OCI-LY1 (cell line): Measurements from ENCODE around the gene CPXM2.

Source experiments
- H2AFZ ChIP-seq: fragments of 200-600 bp; sonication (generic), shearing (Covaris generic); 2 replicates; pipeline ENCODE4 v1.6.0; 2014; ENCODE audit warnings: antibody characterized with exemption, mild to moderate bottlenecking, low read length
- H3F3A ChIP-seq: fragments of 200-600 bp; sonication (generic), shearing (Covaris generic); 2 replicates; pipeline ENCODE4 v1.6.0; 2014; ENCODE audit warnings: mild to moderate bottlenecking, antibody characterized with exemption, low read length, moderate library complexity; ENCODE audit not compliant: insufficient read depth
- H3K27ac ChIP-seq: fragments of 200-600 bp; sonication (generic); 2 replicates; pipeline ENCODE4 v1.5.1; 2014; ENCODE audit warnings: low read length, mixed run types, mild to moderate bottlenecking, low read depth; ENCODE audit not compliant: poor library complexity, severe bottlenecking
- H3K27me3 ChIP-seq: fragments of 200-600 bp; sonication (generic); 2 replicates; pipeline ENCODE4 v1.6.0; 2014; ENCODE audit warnings: antibody characterized with exemption, mild to moderate bottlenecking, low read length, moderate library complexity; ENCODE audit not compliant: insufficient read depth
- H3K36me3 ChIP-seq: fragments of 200-600 bp; sonication (generic); 2 replicates; pipeline ENCODE4 v1.6.1; 2014; ENCODE audit warnings: mild to moderate bottlenecking, antibody characterized with exemption, low read length, moderate library complexity, mixed read lengths; ENCODE audit not compliant: insufficient read depth
- H3K4me1 ChIP-seq: fragments of 200-600 bp; sonication (generic); 2 replicates; pipeline ENCODE4 v1.5.1; 2014; ENCODE audit warnings: mild to moderate bottlenecking, low read length, moderate library complexity; ENCODE audit not compliant: insufficient read depth, severe bottlenecking
- H3K4me2 ChIP-seq: fragments of 200-600 bp; sonication (generic), shearing (Covaris generic); 2 replicates; pipeline ENCODE4 v1.6.1; 2014; ENCODE audit warnings: low read length
- H3K4me3 ChIP-seq: fragments of 200-600 bp; sonication (generic); 2 replicates; pipeline ENCODE4 v1.5.1; 2014; ENCODE audit warnings: low read length, low read depth, mild to moderate bottlenecking, mixed read lengths; ENCODE audit not compliant: poor library complexity, severe bottlenecking
- H3K79me2 ChIP-seq: fragments of 200-600 bp; shearing (Covaris generic); 2 replicates; pipeline ENCODE4 v1.6.1; 2016; ENCODE audit warnings: mixed run types, low read length, mixed read lengths; ENCODE audit not compliant: insufficient read depth
- H3K9ac ChIP-seq: fragments of 200-600 bp; sonication (generic), shearing (Covaris generic); 2 replicates; pipeline ENCODE4 v1.6.1; 2014; ENCODE audit warnings: mild to moderate bottlenecking, low read length, mixed read lengths
- H3K9me2 ChIP-seq: fragments of 200-600 bp; sonication (generic), shearing (Covaris generic); 2 replicates; pipeline ENCODE4 v1.6.1; 2014; ENCODE audit warnings: low read depth, mild to moderate bottlenecking, low read length, mixed read lengths
- H3K9me3 ChIP-seq: fragments of 200-600 bp; shearing (Covaris generic); 2 replicates; pipeline ENCODE4 v1.6.1; 2014; ENCODE audit warnings: low read length, mixed read lengths
- H4K20me1 ChIP-seq: fragments of 200-600 bp; sonication (generic), shearing (Covaris generic); 2 replicates; pipeline ENCODE4 v1.6.0; 2016; ENCODE audit warnings: mild to moderate bottlenecking, low read length; ENCODE audit not compliant: insufficient read depth
- CTCF ChIP-seq: fragments of 200-600 bp; sonication (generic), shearing (Covaris generic); IDR thresholded peaks from 2 replicates; pipeline ENCODE4 v1.5.1; 2017; ENCODE audit warnings: mild to moderate bottlenecking, antibody characterized with exemption, low read length, moderate library complexity, mixed read lengths
- EZH2 ChIP-seq: fragments of 200-600 bp; sonication (generic), shearing (Covaris generic); IDR thresholded peaks from 2 replicates; pipeline ENCODE4 v1.8.0; 2017; ENCODE audit warnings: borderline replicate concordance, mixed run types, mild to moderate bottlenecking, antibody characterized with exemption, low read length, moderate library complexity, mixed read lengths

Gene CPXM2

DNA sequence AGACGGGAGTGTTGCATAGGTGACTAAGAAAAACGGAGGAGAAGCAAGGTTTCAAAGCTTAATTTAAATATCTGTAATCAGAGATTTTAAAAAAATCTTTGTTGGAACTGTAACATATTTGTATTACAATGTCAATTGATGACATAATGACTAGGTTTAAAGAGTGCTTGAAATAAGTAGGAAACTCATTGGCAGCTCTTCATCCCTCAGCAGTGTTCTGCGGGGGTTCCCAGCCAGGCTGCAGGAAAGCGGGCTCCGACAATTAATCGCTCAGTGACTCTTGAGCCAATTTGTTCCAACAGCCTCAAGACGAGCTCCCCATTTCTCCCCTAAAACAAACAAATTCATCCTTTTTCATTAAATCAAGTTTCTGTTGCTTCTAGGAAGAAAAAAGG, 22.6 kb downstream of the CPXM2 start:
- Histone ChIP-seq H3K4me3 (no peak overlapping the region), H3K36me3 (no peaks in the 10 kb centered on the region), H3K4me1 (no peaks in the 10 kb centered on the region), H3K79me2 (no peaks in the 10 kb centered on the region), H3K27ac (no peak overlapping the region), H3K9ac (no peak overlapping the region), H3F3A (no peaks in the 10 kb centered on the region), H3K27me3 (peaks cover 9% of the 10 kb centered on the region), H3K9me2 (no peaks in the 10 kb centered on the region), H2AFZ (no peak overlapping the region), H4K20me1 (no peaks in the 10 kb centered on the region), H3K4me2 (no peak overlapping the region), H3K9me3 (no peaks in the 10 kb centered on the region)
- no peak for TF ChIP-seq EZH2
- TF ChIP-seq CTCF, result no peak

GRCh38 chr10:123868038-123869019, 23.3 kb downstream of the CPXM2 start:
- Histone ChIP-seq H4K20me1 (no peaks in the 10 kb centered on the region), H2AFZ (no peak overlapping the region), H3F3A (no peaks in the 10 kb centered on the region), H3K9ac (no peak overlapping the region), H3K9me3 (no peaks in the 10 kb centered on the region), H3K27ac (no peak overlapping the region), H3K79me2 (no peaks in the 10 kb centered on the region), H3K27me3 (peaks cover 9% of the 10 kb centered on the region), H3K36me3 (no peaks in the 10 kb centered on the region), H3K4me1 (no peaks in the 10 kb centered on the region), H3K9me2 (no peaks in the 10 kb centered on the region), H3K4me3 (no peak overlapping the region), H3K4me2 (no peak overlapping the region)
- TF ChIP-seq EZH2 (no peak), CTCF (no peak)

- no peaks in the 10 kb centered on the region for H3F3A ChIP-seq
- no peak for TF ChIP-seq CTCF
- no peak for TF ChIP-seq EZH2
- H3K27me3 ChIP-seq, result peaks cover 6% of the 10 kb centered on the region
Measured at GRCh38 chr10:123865880-123866279, 25.7 kb downstream of the CPXM2 start.

More at GRCh38 chr10:123865880-123866279, 25.7 kb downstream of the CPXM2 start:
- Histone ChIP-seq H3K4me1 (no peaks in the 10 kb centered on the region), H3K9me3 (no peaks in the 10 kb centered on the region), H4K20me1 (no peaks in the 10 kb centered on the region), H3K79me2 (no peaks in the 10 kb centered on the region), H3K9ac (no peak overlapping the region), H3K9me2 (no peaks in the 10 kb centered on the region), H3K27ac (no peak overlapping the region), H3K4me2 (no peak overlapping the region), H3K36me3 (no peaks in the 10 kb centered on the region), H3K4me3 (no peak overlapping the region), H2AFZ (no peak overlapping the region)
